Measurements from ENCODE around the gene ATP6V1F.
"Not testable (repeated sequence)": the region's sequence is repeated elsewhere in the genome, so short reads cannot be mapped to it uniquely, and the experiment has no call there.

ATP6V1F gene

DNA sequence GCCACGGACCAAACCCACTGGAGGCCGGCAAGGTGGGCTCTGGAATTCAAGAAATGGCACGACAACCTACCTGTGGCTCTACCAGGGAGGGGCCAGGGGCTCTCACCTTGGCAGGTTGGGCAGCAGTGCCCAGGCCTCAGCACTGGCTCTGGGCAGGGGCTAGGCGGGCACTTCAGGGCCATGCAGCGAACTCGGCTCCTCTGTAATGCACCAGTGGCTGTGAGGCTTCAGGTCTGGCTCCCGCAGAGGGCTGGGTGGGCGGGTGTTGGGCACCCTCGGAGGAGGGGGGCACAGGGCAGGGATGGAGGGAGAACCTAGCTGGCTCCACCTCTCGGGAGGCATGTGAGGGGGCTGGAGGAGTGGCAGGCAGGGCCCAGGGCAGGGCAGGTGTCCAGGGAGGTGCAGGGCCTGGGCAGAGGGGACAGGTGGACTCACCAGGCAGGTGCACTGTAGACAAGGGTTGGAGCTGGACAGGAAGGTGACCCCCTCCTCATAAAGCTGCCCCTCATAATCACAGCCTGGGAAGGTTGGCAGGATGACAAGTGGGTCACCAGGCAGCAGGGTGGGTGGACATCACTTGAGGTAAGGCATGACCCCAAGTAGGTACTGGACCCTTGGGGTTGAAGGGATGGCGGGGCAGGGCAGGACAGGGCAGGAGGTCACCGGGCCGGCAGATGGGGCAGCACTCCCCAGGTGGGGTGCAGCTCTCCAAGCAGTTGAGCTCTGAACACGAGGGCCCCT lies 41.1 kb downstream of the ATP6V1F start:
- no peak for DNase-seq

DNA sequence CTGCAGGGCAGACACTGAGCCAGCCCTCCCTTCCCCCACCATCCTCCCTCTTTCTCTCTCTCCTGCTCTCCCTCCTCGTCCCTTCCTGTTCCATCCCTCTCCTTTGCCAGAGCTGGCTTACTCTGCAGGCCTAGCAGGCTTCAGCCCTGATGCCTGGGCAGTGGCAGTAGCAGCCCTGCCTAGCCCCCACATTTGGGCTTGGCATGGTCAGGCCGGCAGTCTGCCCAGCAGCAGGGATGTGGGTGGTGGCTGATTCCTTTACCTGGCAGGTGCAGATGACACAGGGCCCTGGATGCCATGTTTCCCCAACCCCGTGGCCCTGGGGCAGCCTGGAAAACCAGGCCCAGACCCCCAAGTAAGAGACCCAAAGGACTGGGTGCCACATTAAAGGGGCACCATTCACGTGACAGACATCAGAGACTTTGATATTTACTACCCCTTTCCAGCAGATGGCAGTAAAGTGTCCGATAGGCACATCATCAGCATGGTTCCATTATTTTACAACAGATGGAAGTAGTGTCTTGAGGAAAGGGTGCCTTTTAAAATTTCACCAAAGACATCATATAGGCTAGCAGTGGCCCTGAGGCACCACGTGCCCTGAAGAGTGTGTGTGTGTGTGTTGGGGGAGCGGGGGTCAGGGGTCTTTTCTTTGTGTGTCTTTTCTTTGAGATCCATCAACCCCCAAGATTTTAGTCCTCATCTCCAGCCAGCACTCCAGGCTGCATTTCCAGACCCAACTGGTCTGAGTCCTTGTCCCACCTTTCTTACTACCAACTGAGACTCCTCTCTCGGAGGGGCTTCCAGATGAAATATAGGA lies 41.9 kb downstream of the ATP6V1F start:
- peak; percentile 37 for DNase-seq

DNA sequence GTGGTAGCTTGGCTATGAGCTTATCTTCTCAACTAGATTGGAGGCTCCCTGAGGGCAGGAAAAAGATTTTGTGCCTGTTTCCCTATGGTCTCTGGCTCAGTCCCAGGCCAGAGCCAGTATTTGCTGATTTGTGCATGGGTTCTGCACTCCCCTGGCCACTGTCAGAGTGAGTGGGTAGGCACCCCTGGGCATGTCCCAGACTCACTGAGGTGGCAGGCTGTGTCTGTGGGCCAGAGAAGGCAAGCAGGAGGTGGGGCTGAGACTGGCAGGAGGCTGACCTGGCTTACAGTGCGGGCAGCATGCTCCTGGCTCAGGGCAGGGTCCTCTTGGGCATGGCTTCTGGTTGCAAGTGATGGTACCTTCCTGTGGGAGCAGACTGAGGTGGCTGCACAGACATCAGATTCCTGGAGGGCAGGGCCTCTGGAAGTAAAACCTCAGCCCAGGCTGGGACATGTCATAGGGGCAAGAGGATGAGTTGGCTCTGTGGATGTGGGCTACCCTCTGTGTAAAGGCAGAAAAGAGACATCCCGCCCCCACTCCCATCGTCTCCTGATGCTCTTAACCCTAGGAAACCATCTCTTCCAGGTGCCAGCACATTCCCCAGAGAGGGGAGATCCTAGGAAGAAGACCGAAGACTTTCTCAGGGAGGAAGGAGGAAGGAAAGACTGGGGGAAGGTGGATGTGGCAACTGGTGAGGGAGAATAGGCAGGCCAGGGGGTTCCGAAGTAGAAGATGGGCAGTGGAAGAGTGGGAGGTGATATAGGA lies 43.5 kb downstream of the ATP6V1F start:
- no peak for DNase-seq

DNA sequence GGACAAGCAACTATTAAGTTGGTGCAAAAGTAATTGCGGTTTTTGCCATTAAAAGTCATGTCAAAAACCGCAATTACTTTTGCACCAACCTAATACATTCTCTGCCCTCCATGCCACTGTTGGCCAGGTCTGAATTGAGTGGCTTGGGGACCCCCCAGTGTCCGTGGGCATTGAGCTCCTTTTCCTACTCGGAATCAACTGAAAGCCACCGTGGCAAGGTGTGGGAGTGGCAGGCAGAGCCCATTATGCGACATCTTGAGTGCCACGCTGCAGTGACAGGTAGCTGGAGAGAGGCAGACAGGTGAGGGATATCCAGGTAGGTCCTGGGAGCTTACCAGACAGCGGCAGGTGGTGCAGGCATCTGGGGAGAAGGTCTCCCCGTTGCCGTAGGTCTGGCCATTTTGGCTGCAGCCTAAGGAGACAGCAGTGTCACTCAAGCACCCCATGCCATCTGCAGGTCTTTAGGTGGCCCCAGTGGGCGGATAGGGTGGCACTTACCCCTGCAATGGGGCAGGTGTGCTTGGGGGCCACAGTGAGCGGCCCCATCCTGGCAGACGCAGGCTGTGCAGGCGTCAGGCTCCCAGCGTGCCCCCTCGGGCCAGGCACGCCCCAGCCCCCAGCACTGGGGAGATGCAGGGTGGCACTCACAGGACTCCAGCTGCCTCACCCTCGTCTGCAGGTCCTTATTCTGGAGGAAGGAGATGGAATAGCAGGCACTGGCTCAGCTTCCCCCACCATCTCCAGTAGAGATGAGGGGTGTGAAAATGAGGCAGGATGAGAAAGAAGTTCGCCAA lies 44.3 kb downstream of the ATP6V1F start:
- no peak for DNase-seq

DNA sequence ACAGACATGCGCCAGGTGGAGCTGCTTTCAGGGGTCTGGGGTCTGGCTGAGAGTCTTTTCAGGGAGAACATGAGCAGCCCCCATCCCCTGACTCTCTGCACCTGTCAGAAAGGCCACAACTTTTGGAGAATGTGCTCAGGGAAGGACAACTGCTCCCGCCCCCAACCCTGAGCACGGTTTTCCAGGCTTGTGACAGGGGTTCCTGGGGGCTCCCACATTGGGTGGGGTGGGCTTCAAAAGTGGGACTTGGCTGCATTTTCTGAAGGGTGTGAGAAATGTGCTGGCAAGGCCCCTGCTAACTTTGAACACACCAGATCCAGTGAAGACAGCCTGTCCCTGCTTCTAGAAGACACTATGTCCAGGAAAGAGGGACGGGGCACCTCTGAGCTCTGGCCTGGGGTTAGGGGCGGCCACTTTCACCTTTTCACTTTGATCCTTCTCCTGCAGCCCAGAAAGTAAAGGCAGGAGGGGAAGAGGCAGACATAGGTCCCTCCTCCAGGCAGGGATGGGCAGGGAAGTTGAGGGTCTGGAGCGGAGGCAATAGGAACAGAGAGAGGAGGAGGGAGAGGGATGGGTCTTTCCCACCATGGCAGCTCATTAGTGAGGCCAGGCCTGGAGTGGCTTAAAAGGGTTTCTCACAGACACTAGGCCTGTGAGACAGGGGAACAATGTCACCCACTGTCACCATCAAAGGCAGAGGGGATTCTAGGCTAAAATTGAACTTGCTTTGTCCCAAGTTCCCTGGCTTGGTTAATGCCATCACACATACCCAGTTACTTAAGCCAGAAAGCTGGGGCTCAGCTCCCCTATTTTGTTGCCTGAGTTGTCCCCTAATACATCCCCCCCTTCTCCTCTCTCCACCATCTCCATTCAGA lies 46.3 kb downstream of the ATP6V1F start:
- DNase-seq: no peak

DNA sequence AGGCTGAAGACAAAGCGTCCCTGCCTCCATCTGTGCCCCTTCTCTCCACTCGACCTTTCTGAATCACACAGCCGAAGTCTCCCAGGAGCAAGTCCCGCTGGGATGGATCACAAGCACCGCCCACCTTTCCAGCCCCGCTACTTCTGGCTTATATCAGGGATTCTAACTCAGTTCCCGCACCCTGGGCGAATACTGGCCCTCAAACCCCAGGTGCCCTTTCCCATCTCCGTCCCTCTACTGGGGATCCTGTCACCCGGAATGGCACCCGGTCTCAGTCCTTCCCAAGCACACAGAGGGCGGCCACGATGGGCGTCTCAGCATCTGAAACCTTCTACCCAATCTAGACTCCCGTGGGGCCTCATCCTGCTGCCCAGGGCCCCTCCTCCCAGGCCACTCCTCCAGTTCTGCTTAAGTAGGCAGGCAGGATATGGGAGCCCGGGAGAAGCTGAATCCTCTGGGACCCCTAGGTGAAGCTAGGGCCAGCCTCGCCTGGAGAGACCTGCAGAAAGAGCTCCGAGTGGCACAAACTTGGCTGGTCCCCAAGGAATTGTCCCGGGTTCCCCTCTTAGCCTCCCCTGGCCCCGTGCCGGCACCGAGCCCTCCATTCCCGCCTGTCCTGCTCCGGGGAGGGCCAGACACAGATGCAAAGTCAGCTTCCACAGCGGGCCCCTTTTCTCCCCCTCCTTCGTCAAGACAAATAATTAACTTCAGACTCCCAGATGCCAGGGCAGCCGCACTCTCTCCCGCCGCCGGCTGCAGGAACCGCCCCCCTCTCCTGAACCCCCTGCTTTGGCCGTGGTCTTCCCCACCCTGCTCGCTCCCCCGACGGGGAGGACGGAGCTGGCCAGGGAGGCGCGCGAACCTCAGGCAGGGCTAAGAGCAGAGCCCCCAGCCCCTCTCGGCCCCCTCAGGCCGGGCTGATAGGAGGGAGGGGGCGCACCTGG lies 47.2 kb downstream of the ATP6V1F start:
- DNase-seq: no peak

DNA sequence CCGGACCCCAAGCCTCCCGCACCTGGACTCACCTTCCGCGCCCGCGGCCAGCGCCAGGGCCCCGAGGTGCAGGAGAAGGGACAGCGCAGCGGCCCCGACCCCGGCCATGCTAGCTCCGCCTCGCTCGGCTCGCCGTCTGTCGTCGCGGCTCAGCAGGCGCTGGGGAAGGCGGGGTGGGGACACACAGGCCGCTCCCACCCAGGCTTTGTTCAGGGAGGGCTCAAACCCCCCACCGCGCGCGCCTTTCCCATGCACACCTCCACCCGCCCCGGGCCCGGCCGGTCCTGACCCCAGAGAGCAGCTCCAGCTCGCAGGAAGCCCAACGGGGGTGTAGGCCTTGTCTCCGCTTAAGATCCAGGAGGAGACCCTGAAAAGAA lies 47.9 kb downstream of the ATP6V1F start, which contains the start of gene KCP:
Gene KCP, minus strand, starts transcription at position 141 of the 377 bp plus-strand sequence. Its CDS starts 33 bp downstream, at position 108.
- DNase-seq: no peak

DNA sequence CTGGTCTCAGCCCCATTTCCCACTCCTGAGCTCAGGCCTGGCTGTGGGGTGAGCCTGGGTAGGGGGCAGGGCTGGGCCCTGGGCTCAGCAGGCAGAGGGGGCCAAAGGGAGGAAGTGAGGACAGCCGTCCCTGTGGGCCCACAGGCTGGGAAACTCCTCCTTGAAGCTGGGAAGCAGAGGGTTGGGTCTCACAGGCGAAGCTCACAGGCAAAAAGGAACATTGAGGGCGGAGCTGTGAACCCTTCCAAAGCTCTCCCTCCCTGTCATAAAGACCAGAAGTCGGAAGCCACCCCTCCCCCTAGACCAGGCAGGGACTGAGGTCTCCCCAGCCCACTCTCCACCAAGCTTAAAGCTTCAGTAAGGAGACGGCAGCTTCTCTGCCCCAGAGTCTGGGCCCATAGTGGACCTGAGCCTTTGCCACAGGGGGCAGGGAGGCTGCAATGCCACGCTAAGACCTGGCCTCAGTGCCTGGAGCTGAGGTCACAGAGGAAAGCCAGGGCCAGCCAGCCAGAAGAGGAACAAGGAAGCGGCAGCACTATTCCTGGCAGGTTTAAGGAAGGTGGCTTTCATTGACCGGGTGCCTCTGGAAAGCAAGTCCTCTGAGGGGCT lies 48.9 kb downstream of the ATP6V1F start:
- DNase-seq: no peak

DNA sequence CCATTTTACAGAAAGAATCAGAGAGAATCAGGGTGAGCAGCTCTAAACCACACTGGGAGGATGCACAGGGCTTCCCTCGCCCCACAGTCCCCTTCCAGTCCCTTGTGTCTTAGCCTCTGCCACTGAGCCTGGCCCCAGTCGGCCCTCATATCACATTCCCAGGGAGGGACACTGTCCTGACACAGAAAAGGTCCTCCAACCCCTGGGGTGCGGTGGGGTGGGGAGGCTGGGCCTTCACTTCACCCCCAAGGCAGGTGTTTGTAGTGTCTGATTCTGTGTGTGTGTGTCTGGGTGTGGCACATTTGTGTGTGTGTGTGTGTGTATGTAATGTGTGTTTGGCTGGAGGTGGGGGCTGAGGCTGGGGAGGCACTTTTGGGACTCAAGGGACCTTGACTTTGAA lies 49.6 kb downstream of the ATP6V1F start:
- no peak for DNase-seq

DNA sequence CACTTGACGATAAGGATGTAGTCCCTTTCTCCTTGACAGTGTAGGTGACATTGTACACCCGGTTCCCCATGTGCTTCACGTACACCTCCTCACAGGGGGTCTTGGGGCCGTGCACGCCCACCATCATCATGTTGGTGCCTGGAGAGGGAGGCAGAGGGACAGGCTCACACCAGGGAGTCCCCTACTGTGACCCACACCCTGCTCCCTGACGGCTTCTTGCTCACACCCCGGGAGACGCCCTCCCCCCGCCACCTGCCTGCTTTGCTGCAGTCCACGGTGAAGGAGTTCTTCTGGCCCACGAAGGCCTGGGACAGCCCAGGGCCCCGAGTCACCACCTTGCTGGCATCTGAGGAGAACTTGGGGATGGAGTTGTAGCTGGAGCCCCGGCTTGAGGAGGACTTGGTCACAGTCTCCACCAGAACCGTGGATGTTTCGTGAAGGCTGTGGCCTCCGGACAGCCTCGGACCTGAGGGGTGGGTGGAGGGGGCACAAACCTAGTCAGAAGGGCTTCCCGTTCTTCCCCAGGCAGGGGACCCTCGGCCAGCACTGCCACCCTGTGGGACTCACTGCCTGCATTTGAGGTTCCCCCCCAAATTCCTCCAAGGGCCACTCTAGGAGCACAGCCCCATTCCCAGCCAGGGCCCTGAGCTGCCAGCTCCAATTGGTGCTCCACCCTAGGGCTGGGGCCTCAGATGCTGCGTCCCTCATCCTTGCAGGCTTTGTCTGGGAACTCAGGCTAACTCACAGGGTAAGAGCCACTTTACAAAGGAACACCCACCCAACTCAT lies 50.2 kb downstream of the ATP6V1F start:
- not testable (repeated sequence) for DNase-seq

DNA sequence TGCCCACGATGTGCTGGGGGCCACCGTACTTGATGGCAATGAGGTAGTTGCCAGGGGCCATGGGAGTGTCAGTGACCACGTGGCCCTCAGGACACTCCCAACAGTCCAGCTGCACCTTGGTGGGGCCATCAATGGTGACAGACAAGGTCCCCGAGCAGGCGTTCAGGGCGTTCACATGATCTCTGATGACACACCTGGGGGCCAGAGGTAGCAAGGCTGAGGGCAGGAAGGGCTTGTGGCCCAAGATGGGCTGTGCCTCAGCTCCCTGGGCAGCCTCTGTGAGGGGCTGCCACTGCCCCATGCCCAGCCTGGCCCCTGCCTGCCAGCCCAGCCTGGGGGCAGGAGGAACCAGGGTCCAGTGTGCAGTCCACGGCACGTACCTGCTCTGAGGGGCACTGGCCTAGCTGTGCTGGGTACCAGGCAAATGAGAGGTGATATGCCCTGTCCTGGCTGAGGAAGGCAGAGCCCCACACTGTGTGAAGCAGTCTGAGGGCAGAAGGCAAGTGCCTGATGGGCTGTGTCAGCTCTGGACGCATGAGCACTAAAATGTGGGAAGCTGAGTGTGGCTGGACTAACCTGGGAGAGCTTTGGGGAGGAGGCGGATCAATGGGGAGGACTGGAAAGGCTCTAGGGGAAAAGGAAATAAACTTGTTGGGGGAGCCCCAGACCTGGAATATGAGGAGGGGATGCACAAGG lies 51.4 kb downstream of the ATP6V1F start:
- DNase-seq: no peak

DNA sequence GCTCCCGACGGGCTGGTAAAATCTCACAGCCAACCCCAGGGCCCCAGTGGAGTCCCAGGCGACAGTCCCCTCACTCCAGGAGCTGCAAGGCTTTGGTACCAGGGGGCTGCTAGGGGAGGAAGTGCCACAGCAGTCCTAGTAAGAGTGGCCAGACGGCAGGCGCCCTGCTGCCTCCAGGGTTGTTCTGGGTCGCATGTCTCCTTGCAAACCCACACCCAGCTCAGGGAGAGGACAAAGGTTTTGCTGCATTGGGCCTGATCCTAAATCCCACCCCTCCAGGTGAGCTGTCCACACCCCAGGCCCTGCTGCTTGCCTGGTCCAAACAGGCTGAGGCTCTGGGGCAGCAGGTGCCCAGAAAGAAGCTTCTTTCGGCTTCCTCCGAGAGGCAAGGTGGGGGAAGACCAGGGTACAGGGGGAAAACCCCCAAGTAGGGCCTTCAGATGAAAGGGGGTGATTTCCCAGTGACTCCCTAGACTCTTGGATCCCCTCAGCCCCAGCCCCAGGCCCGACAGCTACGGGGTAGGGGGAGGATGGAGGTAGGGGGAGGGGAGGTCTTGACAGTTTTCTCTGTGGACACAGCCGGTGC lies 52.0 kb downstream of the ATP6V1F start:
- no peak for DNase-seq

DNA sequence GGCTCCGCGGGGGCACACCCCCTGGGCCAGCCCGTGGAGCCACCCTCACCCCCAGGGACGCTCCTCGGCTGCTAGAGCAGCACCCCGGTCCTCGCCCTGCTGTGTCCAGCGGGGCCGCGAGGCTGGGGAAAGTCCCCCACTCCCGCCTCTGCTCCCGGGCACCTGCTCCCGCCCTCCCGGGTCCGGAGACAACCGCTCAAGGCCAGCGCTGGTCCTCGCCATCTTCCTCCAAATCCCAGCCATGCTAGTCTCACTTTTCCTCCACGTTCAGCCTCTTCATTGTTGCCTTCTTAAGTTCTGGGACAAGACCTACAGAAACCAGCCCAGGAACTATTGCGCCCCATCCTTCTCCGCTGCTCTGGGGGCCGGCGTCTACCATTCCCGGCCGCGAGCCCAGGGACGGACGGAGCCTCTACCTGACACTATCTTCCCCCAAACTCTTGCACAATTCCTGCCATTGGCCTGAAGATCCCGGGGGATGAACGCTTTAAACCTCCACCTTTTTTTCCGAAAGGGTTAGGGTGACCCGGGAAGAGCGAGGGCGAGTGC lies 52.7 kb downstream of the ATP6V1F start:
- DNase-seq: no peak

All from CD4-positive, alpha-beta T cell treated with Interleukin-15 for 1 hour (primary cell).